GM12878 (cell line): Measurements from ENCODE around the gene PUSL1. TPM values are rescaled to one million over a fixed set of nuclear protein-coding genes. Genes with fewer than 3 reads are reported as not detected.

Experiments used
- ASH2L ChIP-seq: fragments of 300-600, 200-600 bp; sonication (generic); IDR thresholded peaks from 2 replicates; pipeline ENCODE4 v1.6.1; 2017; ENCODE audit warnings: low read depth, mild to moderate bottlenecking, borderline replicate concordance
- BCL11A ChIP-seq: IDR thresholded peaks from 2 replicates; pipeline ENCODE4 v1.6.1; 2011; ENCODE audit warnings: low read depth, low read length
- BRCA1 ChIP-seq: IDR thresholded peaks from 2 replicates; pipeline ENCODE4 v1.6.1; 2011; ENCODE audit warnings: low read depth, low read length, improper control_type of control experiment
- ELK1 ChIP-seq: IDR thresholded peaks from 2 replicates; pipeline ENCODE4 v1.6.1; 2012; ENCODE audit warnings: low read depth, low read length, improper control_type of control experiment
- EZH2 ChIP-seq: IDR thresholded peaks from 2 replicates; pipeline ENCODE4 v1.6.1; 2012; ENCODE audit warnings: low read depth, mild to moderate bottlenecking, control low read depth, inconsistent platforms, low read length, borderline replicate concordance; ENCODE audit not compliant: control insufficient read depth
- FOXM1 ChIP-seq: IDR thresholded peaks from 2 replicates; pipeline ENCODE4 v1.6.1; 2012; ENCODE audit warnings: low read depth, mild to moderate bottlenecking, inconsistent platforms, low read length, moderate library complexity
- IRF4 ChIP-seq: IDR thresholded peaks from 2 replicates; pipeline ENCODE4 v1.6.1; 2011; ENCODE audit warnings: low read depth, low read length
- LARP7 ChIP-seq: fragments of 450-650 bp; IDR thresholded peaks from 2 replicates; pipeline ENCODE4 v1.6.1; 2017; ENCODE audit warnings: mild to moderate bottlenecking
- MEF2A ChIP-seq: IDR thresholded peaks from 2 replicates; pipeline ENCODE4 v1.6.1; 2011; ENCODE audit warnings: low read depth, mild to moderate bottlenecking, low read length, moderate library complexity; ENCODE audit not compliant: insufficient read depth
- MXI1 ChIP-seq: fragments of 150-350 bp; IDR thresholded peaks from 2 replicates; pipeline ENCODE4 v1.6.1; 2011; ENCODE audit warnings: low read depth, mild to moderate bottlenecking, inconsistent platforms, low read length, improper control_type of control experiment
- NR2C2 ChIP-seq: IDR thresholded peaks from 2 replicates; pipeline ENCODE4 v1.6.1; 2011; ENCODE audit warnings: borderline replicate concordance, low read depth; ENCODE audit not compliant: control insufficient read depth, insufficient read length
- NRF1 ChIP-seq: conservative IDR thresholded peaks from 2 replicates; pipeline ENCODE4 v1.6.1; 2011; ENCODE audit warnings: mild to moderate bottlenecking, low read depth, low read length, improper control_type of control experiment
- PAX5 ChIP-seq: IDR thresholded peaks from 2 replicates; pipeline ENCODE4 v1.6.1; 2011; ENCODE audit warnings: low read depth, low read length, borderline replicate concordance
- RB1 ChIP-seq: fragments of 450-650 bp; formaldehyde crosslinking; IDR thresholded peaks from 2 replicates; pipeline ENCODE4 v1.6.1; 2017; ENCODE audit warnings: mild to moderate bottlenecking, borderline replicate concordance
- SUZ12 ChIP-seq: fragments of 200-600 bp; sonication (generic); IDR thresholded peaks from one replicate; pipeline ENCODE4 v1.6.1; 2018; ENCODE audit warnings: antibody characterized with exemption, mild to moderate bottlenecking; ENCODE audit not compliant: unreplicated experiment
- TAF1 ChIP-seq: IDR thresholded peaks from 2 replicates; pipeline ENCODE4 v1.6.1; 2011; ENCODE audit warnings: mild to moderate bottlenecking, low read depth, low read length, borderline replicate concordance
- TBL1XR1 ChIP-seq: IDR thresholded peaks from 2 replicates; pipeline ENCODE4 v1.6.1; 2012; ENCODE audit warnings: low read depth, low read length, improper control_type of control experiment
- ZSCAN29 ChIP-seq: fragments of 450-650 bp; IDR thresholded peaks from 2 replicates; pipeline ENCODE4 v1.6.1; 2017; ENCODE audit warnings: mild to moderate bottlenecking, moderate library complexity
- polyA plus RNA-seq, 11 experiments: library from polyadenylated mRNA; depleted of rRNA in 4 of 11; unstranded in 6 of 11; stranded (reverse) in 5 of 11; fragments of >200 nt; fragmentation: Nextera tagmentation in 4 of 11; fragmentation: Illumina TruSeq in 1 of 11; extraction: Ambion mirVana in 4 of 11; extraction: Trizol in 1 of 11; gene quantifications; 1 replicate in 1 of 11; 2 replicates in 10 of 11; pipeline versions ENCODE4 v1.2.1 to v1.2.3, GENCODE V29; 2011 to 2016; ENCODE audit warnings: inconsistent platforms in 2 of 11, missing spikeins in 2 of 11, low read depth in 1 of 11
- total RNA-seq, 4 experiments: library from RNA; depleted of rRNA in 3 of 4; stranded (reverse); fragments of >200 nt in 3 of 4; fragmentation: Illumina TruSeq in 1 of 4; extraction: Trizol in 1 of 4; gene quantifications; 2 replicates each; pipeline versions ENCODE4 v1.2.1 to v1.2.3, GENCODE V29; 2013 to 2021
- TF ChIP-seq, protein P1 (sequence below): fragments of 450-650 bp; formaldehyde crosslinking; IDR thresholded peaks from 2 replicates; pipeline ENCODE4 v1.5.0; 2022; ENCODE audit warnings: mild to moderate bottlenecking, missing genetic modification characterization
- TF ChIP-seq, protein P2 (sequence below): fragments of 450-650 bp; IDR thresholded peaks from 2 replicates; pipeline ENCODE4 v1.6.1; 2017; ENCODE audit warnings: mild to moderate bottlenecking, moderate library complexity
- TF ChIP-seq, protein P3 (sequence below): IDR thresholded peaks from 2 replicates; pipeline ENCODE4 v1.6.1; 2011; ENCODE audit warnings: low read depth, low read length, improper control_type of control experiment, borderline replicate concordance

Gene PUSL1
- total and polyA plus RNA-seq, 10 of the 15 experiments (the other 5 are each of a cell fraction or from before 2014, with no cell fraction given), result 0.16 to 28.4 (median 15.1) TPM

DNA sequence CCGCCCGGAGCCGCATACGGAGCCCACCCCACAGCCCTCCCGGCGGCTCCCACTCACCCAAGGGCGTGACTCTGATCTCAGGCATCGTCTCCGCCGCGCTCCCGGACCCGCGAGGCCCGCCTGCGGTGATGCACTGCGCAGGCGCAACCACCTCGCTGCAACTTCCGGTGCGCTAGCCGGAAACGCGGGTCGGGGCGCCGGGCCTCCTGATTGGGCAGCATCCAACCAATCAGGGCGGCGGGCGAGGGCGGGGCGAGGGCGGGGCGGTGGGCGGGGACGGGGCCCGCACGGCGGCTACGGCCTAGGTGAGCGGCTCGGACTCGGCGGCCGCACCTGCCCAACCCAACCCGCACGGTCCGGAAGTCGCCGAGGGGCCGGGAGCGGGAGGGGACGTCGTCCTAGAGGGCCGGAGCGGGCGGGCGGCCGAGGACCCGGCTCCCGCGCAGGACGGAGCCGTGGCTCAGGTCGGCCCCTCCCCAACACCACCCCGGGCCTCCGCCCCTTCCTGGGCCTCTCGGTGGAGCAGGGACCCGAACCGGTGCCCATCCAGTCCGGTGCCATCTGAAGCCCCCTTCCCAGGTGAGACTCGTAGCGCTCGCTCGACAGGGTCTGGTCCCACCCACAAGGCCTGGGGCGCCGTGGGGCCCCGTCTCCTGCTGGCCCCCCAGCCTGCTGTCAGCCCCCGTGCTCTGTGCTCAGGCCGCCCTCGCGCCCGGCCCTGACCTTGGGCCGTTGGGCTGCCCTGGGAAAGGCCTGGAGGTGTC lies 16.3 kb downstream of the PUSL1 start, which contains the start of the genes CPTP and INTS11 (continued):
- TF ChIP-seq NR2C2 (no peak), ASH2L (no peak), BCL11A (no peak), TAF1 (peak; percentile 73), BRCA1 (no peak), TBL1XR1 (no peak), ELK1 (peak; percentile 66), MXI1 (no peak; the same call in 1 of the 2 replicates), EZH2 (no peak), PAX5 (no peak), IRF4 (no peak), NRF1 (peak; percentile 83), RB1 (peak; percentile 13; the same call in 1 of the 2 replicates), ZSCAN29 (no peak), MEF2A (no peak), LARP7 (peak; percentile 28; the same call in 1 of the 2 replicates), FOXM1 (no peak), SUZ12 (no peak)
- TF ChIP-seq, protein P1, sequence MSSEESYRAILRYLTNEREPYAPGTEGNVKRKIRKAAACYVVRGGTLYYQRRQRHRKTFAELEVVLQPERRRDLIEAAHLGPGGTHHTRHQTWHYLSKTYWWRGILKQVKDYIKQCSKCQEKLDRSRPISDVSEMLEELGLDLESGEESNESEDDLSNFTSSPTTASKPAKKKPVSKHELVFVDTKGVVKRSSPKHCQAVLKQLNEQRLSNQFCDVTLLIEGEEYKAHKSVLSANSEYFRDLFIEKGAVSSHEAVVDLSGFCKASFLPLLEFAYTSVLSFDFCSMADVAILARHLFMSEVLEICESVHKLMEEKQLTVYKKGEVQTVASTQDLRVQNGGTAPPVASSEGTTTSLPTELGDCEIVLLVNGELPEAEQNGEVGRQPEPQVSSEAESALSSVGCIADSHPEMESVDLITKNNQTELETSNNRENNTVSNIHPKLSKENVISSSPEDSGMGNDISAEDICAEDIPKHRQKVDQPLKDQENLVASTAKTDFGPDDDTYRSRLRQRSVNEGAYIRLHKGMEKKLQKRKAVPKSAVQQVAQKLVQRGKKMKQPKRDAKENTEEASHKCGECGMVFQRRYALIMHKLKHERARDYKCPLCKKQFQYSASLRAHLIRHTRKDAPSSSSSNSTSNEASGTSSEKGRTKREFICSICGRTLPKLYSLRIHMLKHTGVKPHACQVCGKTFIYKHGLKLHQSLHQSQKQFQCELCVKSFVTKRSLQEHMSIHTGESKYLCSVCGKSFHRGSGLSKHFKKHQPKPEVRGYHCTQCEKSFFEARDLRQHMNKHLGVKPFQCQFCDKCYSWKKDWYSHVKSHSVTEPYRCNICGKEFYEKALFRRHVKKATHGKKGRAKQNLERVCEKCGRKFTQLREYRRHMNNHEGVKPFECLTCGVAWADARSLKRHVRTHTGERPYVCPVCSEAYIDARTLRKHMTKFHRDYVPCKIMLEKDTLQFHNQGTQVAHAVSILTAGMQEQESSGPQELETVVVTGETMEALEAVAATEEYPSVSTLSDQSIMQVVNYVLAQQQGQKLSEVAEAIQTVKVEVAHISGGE (CRISPR knock-in tag), result no peak
- TF ChIP-seq, protein P2, sequence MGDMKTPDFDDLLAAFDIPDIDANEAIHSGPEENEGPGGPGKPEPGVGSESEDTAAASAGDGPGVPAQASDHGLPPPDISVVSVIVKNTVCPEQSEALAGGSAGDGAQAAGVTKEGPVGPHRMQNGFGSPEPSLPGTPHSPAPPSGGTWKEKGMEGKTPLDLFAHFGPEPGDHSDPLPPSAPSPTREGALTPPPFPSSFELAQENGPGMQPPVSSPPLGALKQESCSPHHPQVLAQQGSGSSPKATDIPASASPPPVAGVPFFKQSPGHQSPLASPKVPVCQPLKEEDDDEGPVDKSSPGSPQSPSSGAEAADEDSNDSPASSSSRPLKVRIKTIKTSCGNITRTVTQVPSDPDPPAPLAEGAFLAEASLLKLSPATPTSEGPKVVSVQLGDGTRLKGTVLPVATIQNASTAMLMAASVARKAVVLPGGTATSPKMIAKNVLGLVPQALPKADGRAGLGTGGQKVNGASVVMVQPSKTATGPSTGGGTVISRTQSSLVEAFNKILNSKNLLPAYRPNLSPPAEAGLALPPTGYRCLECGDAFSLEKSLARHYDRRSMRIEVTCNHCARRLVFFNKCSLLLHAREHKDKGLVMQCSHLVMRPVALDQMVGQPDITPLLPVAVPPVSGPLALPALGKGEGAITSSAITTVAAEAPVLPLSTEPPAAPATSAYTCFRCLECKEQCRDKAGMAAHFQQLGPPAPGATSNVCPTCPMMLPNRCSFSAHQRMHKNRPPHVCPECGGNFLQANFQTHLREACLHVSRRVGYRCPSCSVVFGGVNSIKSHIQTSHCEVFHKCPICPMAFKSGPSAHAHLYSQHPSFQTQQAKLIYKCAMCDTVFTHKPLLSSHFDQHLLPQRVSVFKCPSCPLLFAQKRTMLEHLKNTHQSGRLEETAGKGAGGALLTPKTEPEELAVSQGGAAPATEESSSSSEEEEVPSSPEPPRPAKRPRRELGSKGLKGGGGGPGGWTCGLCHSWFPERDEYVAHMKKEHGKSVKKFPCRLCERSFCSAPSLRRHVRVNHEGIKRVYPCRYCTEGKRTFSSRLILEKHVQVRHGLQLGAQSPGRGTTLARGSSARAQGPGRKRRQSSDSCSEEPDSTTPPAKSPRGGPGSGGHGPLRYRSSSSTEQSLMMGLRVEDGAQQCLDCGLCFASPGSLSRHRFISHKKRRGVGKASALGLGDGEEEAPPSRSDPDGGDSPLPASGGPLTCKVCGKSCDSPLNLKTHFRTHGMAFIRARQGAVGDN, result 0 out of 2 replicates have a peak, but pooled peaks have one; percentile 36
- TF ChIP-seq, protein P3, sequence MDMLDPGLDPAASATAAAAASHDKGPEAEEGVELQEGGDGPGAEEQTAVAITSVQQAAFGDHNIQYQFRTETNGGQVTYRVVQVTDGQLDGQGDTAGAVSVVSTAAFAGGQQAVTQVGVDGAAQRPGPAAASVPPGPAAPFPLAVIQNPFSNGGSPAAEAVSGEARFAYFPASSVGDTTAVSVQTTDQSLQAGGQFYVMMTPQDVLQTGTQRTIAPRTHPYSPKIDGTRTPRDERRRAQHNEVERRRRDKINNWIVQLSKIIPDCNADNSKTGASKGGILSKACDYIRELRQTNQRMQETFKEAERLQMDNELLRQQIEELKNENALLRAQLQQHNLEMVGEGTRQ, result no peak
